Hematopoietic multipotent progenitor cell treated with erythropoietin and hydrocortisone succinate and interleukin-3 and kit ligand, for 8 days (in vitro differentiated cells): ENCODE measurements around the gene GPR156.
"Not testable (repeated sequence)": the region's sequence is repeated elsewhere in the genome, so short reads cannot be mapped to it uniquely, and the experiment has no call there.

Source experiments
- DNase-seq: peaks from one replicate; pipeline ENCODE4 v3.0.0-alpha.2; 2015

GPR156 gene

DNA sequence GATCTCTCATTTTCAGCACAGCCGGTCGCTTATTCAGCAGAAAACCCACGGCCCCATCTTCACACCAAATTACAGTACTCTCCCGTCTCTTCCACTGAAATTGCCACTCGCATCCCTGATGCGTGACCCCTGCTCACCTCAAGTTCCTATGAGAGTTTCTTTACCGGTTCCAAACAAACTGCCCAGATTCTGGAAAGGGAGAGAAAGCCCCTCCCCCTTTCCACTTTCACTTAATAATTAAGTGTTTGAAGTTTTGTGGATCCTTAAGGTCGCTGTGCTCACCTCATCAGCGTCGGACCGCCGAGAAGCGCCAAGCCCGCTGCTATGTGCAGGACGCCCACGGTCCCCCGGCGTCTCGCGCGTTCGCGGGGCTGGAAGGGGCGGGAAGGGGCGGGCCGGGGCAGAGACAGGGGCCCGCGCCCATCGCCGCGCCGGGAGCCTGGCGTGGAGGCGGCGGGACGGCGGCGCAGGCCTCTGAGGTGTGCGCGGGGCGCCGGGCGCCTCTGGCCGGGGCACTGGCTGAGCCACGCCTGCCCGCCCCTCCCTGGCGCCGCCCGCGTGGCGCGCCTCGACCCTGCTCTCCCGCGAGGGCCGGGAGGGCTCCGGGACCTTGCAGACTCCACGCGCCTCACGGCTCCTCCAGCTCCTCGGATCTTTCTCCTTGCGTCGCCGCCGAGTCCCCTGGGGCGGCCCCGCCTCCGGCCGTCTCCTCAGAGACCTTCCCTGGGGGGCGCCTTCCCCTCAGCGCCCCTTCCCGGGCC, at the start of gene GPR156:
Gene GPR156 (minus strand): TSS at position 476 of the 761 bp plus-strand sequence. CDS start 41,124 bp downstream, outside the sequence.
- DNase-seq = no peak

DNA sequence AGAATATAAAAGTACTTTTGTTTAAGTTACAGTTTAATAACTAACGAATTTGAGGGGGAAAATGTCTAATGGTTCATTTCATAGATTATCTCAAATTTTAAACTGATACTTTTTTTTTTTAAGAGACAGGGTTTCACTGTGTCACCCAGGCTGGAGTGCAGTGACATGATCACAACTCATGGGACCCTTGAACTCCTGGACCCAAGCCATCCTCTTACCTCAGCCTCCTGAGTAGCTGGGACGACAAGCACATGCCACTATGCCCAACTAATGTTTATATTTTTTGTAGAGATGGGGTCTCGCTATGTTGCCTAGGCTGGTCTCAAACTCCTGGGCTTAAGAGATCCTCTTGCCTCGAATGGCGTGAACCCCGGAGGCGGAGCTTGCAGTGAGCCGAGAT, 47.6 kb upstream of the GPR156 start:
- DNase-seq = no peak

DNA sequence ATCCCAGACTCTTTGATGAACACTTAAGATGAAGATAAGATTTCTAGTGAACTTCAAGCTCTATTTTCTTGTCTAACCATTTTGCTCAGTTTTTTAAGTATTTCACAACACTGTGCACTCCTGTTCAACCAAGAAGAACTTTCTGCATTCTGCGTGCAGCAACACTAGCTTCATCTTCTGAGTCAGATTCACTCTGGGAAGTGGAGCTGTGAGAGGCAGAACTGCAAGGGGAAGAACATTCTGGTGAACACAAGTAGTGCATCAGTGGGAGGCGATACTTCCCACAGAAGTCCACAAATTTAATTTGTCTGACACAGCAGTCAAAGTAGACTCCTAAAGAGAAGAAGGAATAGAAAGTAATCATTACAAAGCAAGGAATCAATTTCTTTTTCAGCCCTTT, 46.1 kb upstream of the GPR156 start:
- no peak for DNase-seq

DNA sequence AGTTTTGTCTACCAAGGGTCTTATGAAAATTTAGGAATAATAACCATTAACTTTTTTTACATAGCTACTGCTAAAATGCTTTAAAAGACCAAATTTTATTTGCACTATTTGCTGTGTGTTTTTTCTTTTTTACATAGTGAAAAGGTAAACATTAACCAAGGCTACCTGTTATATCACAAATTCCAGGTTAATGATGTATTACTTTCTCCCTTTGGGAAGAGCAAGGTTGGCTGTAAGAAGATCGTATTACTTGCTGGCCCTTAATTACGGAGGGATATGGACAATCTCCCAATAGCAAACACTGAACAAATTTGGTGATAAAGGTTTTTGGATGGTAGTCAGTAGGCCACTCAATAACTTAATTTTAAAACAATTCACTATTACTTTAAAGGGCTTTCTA, 41.8 kb upstream of the GPR156 start:
- DNase-seq = no peak

DNA sequence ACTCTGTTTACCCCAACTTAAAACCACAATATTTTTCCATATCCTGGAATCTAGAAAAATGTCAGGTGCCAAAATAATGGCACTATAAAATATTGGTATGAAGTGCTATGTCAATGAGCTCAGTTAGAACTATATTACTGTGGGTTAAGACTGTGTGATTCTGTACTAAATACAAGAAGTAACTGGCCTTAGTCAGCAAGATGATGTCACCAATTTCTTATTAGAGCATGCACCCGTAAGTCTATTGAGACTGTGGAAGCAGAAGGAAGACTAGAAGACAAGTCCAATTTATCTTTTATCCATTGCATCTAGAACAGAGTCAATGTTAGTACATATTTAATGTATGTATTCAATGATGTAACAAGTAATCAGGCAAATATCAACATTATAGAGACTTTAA, 39.2 kb upstream of the GPR156 start:
- no peak for DNase-seq

DNA sequence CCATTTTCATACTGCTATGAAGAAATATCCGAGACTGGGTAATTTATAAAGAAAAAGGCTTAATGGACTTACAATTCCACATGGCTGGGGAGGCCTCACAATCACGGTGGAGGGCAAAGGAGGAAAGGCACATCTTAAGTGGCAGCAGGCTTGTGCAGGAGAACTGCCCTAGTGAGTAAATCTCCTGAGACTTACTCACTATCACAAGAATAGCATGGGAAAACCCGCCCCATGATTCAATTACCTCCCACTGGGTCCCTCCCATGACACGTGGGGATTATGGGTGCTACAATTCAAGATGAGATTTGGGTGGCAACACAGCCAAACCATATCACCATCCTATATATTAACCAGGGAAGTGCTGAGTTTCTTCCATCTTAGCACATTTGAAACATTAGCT, 38.7 kb upstream of the GPR156 start:
- not testable (repeated sequence) for DNase-seq

DNA sequence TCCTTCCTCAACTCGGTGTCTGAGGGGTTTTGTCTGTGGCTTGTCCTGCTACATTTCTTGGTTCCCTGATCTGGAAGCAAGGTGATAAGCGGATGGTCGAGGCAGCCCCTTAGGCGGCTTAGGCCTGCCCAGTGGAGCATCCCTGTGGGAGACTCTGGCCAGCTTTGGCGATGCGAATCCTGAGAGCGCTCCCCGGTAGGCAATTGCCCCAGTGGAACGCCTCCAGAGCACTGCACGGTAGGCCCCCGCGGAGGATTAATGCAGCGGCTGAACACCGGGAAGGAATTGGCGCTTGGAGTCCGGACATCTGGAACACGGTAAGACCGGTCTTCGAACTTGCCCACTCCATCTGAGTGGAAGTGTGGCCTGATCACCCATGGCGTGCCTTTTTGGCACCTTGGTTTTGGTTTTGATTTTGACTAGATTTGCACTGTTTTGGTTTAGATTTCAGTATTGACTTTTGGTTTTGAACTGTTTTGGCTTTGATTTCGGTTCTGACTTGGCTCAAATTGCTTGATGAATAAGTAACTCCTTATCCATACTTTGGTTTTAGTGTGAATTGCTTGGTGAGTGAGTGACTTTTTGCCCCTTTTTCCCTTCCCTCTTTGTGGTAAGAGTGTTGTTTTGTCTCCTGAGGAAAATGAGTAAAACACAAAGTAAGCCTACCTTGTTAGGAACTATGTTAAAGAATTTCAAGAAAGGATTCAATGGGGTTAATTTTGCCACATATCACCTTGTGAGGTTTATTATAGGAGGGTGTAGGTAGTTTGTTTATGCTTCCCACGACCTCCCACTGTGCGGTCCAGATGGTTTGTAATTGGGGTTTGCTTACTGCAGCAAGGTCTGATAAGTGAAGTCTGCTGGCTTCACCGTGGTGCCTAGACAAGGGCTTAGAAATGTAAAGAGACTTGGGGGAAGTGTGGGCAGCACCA, 27.1 kb upstream of the GPR156 start:
- no peak for DNase-seq

DNA sequence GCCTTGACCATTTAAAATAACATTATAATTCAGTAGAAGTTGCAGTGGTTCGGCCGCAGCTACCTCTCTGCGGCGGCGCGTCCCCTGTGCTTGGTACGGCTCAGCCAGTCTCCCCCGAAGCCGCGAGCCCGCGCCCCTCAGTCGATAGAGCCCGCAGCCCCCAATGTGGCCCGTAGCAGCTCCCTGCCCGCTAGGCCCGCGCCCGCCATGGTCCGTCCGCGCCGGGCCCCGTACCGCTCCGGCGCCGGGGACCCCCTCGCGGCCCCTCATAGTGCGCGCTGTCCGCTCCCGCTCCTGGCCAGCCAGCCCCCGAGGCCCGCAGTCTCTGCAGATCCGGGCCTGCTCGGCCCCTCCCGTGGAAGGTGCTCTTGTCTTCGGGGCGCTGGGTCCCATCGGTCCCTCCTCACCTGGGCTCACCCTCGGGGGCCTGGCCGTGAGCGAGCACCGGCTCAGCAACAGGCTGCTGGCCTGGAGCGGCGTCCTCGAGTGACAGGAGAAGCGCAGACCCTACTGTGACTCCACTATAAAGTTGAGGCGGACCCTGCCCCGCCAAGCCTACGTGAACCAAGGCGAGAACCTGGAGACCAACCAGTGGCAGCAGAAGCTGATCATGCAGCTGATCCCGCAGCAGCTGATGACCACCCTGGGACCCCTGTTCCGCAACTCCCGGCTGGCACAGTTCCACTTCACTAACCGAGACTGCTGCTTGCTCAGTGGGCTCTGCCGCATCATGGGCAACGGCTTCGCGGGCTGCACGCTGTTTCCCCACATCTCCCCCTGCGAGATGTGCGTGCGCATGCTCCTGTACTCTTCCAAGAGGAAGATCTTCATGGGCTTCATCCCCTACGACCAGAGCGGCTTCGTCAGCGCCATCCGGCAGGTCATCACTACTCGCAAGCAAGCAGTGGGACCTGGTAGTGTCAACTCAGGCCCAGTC, 21.8 kb upstream of the GPR156 start:
- DNase-seq = no peak

DNA sequence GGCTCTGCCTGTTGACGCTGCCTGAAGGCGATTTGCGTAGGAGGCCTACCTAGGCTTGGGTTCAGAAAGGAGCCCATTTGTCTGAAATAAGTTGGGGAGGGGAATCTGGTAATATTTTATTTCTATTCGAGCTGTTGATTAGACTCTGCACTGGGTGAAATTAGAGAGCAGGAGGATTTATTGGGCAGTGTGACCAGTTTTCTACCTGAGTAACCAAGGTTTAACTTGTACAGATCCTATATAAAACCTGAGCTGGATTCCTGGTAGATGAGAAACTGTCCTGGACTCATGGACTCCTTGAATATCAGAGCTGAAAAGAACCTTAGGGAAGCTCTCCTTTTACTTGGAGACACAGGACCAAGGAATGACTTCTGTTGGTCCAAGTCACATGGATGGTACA, 19.6 kb upstream of the GPR156 start:
- no peak for DNase-seq

DNA sequence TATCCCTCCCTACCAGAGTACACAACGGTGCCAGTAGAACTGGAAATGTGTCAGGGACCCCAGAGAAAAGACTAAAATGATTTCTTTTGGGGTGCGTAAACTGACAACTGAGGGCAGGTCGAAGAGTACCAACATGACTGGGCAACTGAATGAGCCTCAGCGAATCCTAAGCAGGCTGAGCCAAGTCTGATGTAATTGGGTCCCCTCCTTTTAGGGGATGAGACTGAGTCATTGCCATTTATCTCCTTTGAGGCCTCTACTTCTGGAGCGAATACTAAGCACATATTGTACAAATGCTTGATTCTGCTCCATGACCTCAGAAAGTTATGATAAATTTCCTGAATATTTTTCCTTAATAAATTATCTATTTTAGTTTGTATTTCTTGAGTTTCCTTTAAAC, 17.3 kb upstream of the GPR156 start:
- no peak for DNase-seq

DNA sequence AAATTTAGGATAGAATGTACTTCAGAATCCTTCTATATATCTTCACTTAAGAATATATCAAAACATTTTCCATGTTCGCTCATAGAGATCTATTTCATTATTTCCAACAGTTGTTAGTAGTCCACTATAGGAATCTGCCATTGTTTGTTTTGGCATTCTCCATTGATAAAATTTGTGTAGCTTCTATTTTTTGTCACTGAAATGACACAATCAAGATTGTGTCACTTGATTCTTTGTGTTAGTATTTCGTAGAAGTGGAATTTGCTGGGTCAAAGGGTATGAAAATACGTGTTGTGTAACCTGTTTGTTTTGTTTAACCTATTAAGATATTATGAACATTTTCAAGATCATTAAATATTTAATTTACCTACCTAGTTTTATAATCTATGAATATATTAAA, 15.9 kb upstream of the GPR156 start:
- DNase-seq = no peak

DNA sequence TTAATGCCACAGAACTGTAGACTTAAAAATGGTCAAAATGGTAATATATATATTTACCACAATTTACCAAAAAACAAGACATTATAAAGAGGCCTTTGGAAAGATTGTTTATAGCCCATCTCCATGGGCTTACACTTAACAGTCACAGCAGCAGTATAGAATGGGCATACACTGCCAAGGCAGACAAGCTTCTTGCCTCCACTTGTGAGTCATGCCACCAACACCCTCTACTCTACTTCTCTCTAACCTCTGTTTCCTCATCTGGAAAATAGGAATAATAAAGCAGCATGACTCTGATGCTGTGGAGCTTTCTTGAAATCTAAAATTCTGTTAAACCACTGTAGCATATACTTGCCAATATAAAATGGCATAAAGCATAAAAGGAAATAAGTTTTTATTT, 14.4 kb upstream of the GPR156 start:
- DNase-seq = no peak

DNA sequence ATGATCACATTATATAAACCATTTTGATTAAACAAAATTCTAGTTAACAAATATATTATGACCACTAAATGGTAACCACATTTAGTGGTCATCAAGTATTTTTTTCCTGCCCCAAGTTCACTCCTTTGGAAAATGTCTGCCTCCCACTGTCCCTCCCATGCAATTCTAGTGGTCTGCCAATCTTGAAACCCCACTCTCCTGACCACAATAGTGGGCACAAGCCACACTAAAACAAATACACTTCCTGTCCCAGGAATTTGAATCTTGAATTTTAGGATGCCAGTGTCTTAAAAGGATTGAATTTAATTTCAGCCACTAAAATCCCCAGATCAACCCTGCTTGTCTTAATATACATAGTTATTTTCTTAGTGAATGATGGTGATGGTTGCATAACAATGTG, 14.0 kb upstream of the GPR156 start:
- no peak for DNase-seq

DNA sequence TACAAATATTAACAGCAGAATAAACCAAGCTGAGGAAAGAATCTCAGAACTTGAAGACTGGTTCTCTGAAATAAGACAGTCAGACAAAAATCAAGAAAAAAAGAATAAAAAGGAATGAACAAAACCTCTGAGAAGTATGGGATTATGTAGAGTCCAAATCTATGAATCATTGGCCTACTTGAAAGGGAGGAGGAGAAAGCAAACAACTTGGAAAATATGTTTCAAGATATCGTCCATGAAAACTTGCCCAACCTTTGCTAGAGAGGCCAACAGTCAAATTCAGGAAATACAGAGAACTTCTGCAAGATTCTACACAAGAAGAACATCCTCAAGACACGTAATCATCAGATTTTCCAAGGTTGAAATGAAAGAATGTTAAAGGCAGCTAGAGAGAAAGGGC, 6.5 kb upstream of the GPR156 start:
- DNase-seq = not testable (repeated sequence)

DNA sequence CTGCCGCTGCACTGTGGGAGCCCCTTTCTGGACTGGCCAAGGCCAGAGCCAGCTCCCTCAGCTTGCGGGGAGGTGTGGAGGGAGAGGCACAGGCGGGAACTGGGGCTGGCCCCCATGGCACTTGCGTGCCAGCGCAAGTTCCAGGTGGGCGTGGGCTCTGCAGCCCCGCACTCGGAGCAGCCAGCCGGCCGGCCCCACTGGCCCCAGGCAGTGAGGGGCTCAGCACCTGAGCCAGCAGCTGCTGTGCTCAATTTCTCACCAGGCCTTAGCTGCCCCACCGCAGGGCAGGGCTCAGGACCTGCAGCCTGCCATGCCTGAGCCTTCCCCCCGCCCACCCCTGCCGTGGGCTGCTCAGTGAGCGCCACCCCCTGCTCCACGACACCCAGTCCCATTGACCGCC, 4.6 kb upstream of the GPR156 start:
- no peak for DNase-seq

DNA sequence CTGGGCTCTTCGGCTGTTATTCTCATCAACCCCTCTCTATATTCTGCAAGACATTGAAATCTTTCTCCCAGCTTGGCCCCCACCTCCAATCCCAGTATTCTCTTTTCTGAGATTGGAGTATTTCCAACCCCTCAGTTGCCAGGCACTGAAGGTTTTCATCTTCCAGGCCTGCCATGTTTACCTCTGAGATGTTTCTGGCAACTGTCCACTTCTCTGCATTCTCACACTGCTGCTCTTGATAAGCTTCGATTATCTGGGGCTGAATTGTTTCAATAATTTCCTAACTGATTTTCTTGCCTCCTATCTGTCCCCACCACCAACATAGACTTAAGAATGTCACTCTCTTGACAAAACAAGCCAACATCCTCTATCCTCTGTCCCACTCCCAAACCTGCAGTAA, 1.4 kb upstream of the GPR156 start:
- DNase-seq = peak; percentile 56

DNA sequence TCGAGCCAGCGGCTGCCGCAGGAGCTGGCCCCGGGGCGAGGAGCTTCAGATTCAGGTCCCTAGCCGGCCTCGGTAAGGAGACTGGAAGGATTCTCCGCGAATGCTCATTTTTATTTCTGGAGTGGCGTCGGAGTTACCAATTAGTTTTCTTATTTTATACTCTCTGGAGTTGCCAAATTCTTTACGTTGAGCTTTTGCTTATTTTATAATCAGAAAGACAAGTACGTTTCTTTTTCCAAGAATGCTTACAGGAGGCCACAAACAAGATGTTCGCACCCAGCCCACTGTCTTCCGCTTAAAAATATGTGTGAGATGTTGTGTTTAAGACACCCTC, 453 bp upstream of the GPR156 start:
- DNase-seq = no peak

DNA sequence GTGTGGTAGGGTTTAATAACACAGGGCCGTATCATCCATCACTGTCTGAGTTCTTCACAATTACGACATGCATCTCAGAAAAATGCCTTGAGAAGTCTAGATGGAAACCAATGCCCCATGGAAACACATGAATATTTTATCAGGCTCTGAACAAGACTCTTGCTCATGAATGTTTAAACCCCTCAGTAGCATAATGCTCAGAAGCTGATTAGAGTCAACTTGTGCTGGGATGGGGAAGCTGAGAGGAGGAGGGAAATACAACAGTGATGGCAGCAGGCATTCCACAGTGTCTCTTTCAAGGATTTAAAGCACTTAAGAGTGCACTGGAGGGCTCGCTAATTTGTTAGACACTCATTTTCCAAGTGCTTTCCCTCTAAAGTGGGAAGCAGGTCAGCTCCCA, 3.8 kb downstream of the GPR156 start:
- no peak for DNase-seq

DNA sequence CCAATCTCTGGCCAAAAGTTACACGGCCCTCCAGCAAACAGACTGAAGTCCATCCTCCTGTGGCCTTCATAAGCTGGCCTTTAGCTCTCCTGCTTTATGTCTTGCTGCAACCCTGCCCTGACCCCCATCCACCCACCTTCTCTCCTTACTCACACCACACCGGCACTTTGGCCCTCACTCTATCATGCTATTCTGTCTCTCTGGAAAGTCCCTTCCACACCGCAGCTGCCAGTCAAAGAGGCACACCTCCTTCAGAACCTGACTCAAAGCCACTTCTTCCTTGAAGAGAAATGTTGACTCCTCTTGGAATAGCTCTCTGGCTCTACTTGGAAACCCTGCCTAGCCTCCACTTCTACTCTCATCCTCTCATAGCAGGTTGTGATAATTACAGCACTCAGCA, 4.5 kb downstream of the GPR156 start:
- no peak for DNase-seq

DNA sequence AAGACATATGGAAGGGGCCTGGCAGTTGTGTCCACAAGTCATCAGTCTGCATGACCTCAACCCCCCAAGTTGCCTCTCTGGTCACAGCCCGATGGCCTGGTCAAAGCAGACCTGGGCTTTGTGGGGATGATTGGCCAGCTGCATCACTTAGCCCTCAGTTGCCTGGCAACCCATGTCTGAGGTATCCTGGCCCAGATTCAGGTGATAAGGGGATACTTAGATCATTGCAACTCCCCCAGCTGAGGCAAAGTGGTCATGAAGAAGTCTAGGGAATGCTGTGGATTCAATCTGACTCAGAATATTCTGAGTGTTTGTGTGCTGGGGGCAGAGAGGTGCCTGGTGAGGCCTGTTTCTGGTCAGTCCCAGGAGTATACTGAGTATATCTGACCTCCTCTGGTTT, 5.0 kb downstream of the GPR156 start:
- DNase-seq = no peak

DNA sequence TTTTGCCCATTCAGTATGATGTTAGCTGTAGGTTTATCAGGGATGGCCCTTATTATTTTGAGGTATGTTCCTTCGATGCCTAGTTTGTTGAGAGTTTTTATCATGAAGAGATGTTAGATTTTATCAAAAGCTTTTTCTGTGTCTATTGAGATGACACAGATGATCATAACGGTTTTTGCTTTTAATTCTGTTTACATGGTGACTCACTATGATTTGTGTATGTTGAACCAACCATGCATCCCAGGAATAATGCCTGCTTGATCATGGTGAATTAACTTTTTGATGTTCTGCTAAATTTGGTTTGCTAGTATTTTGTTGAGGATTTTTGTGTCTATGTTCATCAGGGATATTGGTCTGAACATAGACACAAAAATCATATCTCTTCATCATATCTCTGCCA, 8.3 kb downstream of the GPR156 start:
- no peak for DNase-seq

DNA sequence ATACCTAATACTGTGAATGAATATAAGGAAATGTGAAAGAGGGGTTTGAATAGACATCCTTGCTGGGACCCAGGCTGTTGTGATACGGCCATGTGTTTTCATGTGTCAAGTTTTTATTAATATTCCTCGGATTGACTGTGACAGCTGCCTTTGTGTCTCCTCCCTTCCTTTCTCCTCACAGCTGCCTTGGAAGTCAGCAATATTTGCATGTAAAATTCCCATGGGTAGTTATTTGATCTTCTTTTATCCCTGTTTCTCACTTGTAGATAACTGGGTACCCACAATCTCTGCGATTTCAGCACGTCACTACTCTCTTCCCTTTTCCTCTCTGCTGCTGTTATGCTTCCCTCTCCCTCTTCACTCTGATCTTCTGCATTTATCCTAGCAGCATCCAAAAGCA, 9.4 kb downstream of the GPR156 start:
- DNase-seq = no peak

DNA sequence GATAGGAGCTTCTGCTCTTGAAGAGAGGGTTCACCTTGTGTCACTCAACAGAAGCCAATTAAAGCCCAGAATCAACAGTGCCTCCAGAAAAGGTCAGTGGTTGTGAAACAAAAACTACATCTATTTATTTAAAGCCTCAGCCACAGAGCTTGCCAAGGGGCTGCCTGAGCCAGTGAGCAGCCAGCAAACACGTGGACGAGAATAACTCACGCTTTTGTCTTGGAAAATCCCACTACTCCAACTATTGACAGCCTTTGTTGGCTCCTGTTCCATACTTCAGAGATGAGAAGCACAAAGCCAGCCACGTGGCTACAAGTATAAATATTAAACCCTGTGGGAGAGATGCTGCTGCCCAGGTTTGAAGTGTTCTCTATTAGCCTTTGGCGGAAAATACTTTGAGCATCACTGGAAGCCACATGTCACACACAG, 10.3 kb downstream of the GPR156 start:
- no peak for DNase-seq
